Urinary bladder (tissue), 4 donors: ENCODE results near the gene CNNM4. TPM values are rescaled to one million over a fixed set of nuclear protein-coding genes. Genes with fewer than 3 reads are reported as not detected.

Source experiments
- DNase-seq: peaks from one replicate; pipeline ENCODE4 v3.0.0-alpha.2; 2015; ENCODE audit errors: extremely low spot score
- H3K27ac ChIP-seq: one replicate; pipeline ENCODE4 v1.5.1; 2013; ENCODE audit warnings: low read depth, mild to moderate bottlenecking, moderate library complexity
- H3K36me3 ChIP-seq: one replicate; pipeline ENCODE4 v1.6.1; 2013; ENCODE audit warnings: mild to moderate bottlenecking, moderate library complexity; ENCODE audit not compliant: insufficient read depth
- H3K4me1 ChIP-seq: one replicate; pipeline ENCODE4 v1.6.1; 2013; ENCODE audit warnings: mild to moderate bottlenecking, moderate library complexity; ENCODE audit not compliant: insufficient read depth
- H3K4me3 ChIP-seq: one replicate; pipeline ENCODE4 v1.5.1; 2013; ENCODE audit warnings: low read depth, low read length
- WGBS: extraction: QIAGEN DNeasy Blood & Tissue Kit; methylation state at CpG from one replicate; pipeline ENCODE4 v1.1.7; 2013; 5-methylcytosine and 5-hydroxymethylcytosine counted together
- polyA plus RNA-seq: library from polyadenylated mRNA; stranded (reverse); fragments of 200-250 nt; gene quantifications from one replicate; pipeline ENCODE4 v1.2.3, GENCODE V29; 2013
- total RNA-seq: library from RNA; depleted of rRNA; stranded (reverse); fragments of >200 nt; gene quantifications from one replicate; pipeline ENCODE4 v1.2.3, GENCODE V29; 2014
- donor health status: healthy with polysubstance abuse.
- donor health status: healthy.

Gene CNNM4
- total and polyA plus RNA-seq, 2 donors = 4.8 to 5.8 TPM

GRCh38 chr2:96739633-96740428 lies 20.9 kb upstream of the CNNM4 start, which contains the start of gene LMAN2L:
TSS of gene LMAN2L (minus strand) at chr2:96740064. CDS start at chr2:96740040, 24 bp downstream.
- Histone ChIP-seq H3K4me3 (peak within 1 kb of the TSS; percentile 77), H3K27ac (peak within 1 kb of the TSS; percentile 14), H3K4me1 (no peaks in the 10 kb centered on the region), H3K36me3 (no peaks in the 10 kb centered on the region)
- WGBS = under 1% methylated on average over 43 of the region's 43 CpGs
- DNase-seq = peak; percentile 97

DNA sequence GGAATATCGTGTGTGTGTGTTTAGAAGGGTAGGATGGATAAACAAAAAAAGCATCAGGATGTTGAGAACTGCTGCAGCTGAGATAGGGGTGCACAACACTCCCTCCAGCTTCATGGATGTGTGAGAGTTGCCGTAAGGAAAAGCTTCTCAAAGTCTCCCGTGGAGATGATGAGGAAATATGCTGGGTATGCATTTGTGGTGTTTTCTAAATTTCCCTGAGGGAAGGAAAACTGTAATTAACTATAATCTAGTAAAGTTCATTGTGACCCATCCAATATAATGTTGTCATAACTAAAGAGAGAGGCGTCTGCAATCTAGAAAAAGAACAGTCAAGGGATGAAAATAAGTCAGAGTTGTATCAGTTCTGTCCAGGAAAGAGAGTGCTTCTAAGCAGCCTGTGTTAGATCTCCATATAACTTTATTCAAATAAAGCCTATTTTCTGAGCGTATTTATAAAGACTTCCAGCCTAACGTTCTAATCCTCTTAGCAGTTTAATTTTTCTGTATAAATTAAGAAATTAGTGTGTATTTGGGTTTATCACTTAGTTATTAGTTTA lies 13.6 kb upstream of the CNNM4 start:
- Histone ChIP-seq H3K27ac (no peak overlapping the region), H3K36me3 (no peaks in the 10 kb centered on the region), H3K4me3 (no peak overlapping the region), H3K4me1 (no peaks in the 10 kb centered on the region)
- WGBS = 39% methylated on average over 6 of the region's 6 CpGs
- DNase-seq = no peak

DNA sequence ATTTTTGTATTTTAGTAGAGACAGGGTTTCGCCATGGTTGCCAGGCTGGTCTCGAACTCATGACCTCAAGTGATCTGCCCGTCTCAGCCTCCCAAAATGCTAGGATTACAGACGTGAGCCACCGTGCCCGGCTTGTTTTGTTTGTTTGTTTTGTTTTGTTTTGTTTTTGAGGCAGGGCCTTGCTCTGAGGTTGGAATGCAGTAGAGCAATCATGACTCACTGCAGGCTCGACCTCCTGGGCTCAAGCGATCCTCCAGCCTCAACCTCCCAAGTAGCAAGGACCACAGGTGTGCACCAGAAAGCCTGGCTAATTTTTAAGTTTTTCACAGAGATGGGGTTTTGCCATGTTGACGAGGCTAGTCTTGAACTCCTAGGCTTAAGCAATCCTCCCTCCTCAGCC lies 8.9 kb upstream of the CNNM4 start:
- no peak overlapping the region for H3K27ac ChIP-seq
- no peaks in the 10 kb centered on the region for H3K4me1 ChIP-seq
- DNase-seq = no peak
- H3K36me3 ChIP-seq = no peaks in the 10 kb centered on the region
- WGBS = 86% methylated on average over 9 of the region's 9 CpGs
- H3K4me3 ChIP-seq = no peak overlapping the region

DNA sequence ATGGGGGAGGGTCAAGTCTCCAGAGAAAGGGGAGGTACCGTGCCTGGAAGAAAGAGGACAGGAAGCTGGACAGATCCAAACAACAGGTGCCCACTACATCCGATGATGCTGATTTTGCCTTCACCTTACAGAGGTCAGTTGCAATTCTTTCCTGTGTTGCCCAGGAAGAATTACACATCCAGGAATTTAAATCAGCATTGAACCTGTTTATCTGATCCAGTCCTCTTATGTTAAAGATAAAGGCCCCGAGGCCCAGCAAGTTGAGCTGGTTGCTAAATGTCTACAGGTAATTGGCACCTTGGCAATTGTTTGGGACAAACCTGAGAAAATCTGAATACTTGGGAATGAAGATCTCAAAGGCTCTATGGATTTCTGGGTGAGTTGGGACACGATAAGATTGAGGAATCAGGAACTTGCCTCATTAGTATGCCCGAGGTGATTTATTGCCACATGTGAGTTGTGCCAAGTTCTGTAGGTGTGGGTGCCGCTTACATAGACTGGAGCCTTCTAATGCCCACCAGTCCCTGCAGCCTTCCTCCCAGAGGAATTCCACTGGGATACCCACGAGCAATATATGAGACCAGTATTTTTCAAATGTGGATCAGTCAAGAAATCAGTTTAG lies 6.9 kb upstream of the CNNM4 start:
- WGBS = 66% methylated on average over 7 of the region's 7 CpGs
- H3K36me3 ChIP-seq = no peaks in the 10 kb centered on the region
- no peak for DNase-seq

GRCh38 chr2:96754317-96754716 lies 6.4 kb upstream of the CNNM4 start:
- Histone ChIP-seq H3K4me1 (no peaks in the 10 kb centered on the region), H3K4me3 (no peak overlapping the region), H3K36me3 (no peaks in the 10 kb centered on the region), H3K27ac (no peak overlapping the region)
- DNase-seq = no peak

More for the DNA sequence above, 6.9 kb upstream of the CNNM4 start:
- Histone ChIP-seq H3K4me3 (no peak overlapping the region), H3K27ac (no peak overlapping the region), H3K4me1 (no peaks in the 10 kb centered on the region)

GRCh38 chr2:96756788-96757476 lies 3.8 kb upstream of the CNNM4 start:
- no peaks in the 10 kb centered on the region for H3K4me1 ChIP-seq
- H3K36me3 ChIP-seq = no peaks in the 10 kb centered on the region
- H3K27ac ChIP-seq = no peak overlapping the region
- 76% methylated on average over 5 of the region's 5 CpGs for WGBS
- no peak overlapping the region for H3K4me3 ChIP-seq
- DNase-seq = no peak

GRCh38 chr2:96757477-96757860 lies 3.2 kb upstream of the CNNM4 start:
- Histone ChIP-seq H3K4me1 (no peaks in the 10 kb centered on the region), H3K4me3 (no peak overlapping the region), H3K36me3 (no peaks in the 10 kb centered on the region), H3K27ac (no peak overlapping the region)
- WGBS = 90% methylated on average over 6 of the region's 6 CpGs
- no peak for DNase-seq

DNA sequence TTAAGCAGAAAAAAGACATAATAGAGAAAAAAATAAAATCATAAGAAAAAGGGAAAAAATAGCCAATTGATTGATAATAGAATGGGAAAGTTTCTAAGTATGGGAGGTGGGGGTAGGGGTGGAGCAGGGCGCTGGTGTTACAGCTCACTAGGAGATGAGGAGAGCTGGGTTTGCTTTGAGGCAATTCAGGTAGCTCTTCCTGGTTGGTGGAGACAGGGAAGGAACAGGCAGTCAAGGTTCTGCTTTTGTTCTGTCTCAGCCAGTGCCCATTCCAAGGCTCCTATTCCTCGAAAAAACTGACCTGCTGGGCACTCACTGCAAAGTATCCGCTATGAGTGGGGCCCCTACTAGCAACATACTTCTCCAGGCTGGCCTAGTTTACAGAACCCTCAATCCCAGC lies 1.7 kb upstream of the CNNM4 start:
- no peaks in the 10 kb centered on the region for H3K4me1 ChIP-seq
- H3K36me3 ChIP-seq = no peaks in the 10 kb centered on the region
- DNase-seq = no peak
- WGBS = 91% methylated on average over 3 of the region's 3 CpGs
- no peak overlapping the region for H3K4me3 ChIP-seq
- no peak overlapping the region for H3K27ac ChIP-seq

DNA sequence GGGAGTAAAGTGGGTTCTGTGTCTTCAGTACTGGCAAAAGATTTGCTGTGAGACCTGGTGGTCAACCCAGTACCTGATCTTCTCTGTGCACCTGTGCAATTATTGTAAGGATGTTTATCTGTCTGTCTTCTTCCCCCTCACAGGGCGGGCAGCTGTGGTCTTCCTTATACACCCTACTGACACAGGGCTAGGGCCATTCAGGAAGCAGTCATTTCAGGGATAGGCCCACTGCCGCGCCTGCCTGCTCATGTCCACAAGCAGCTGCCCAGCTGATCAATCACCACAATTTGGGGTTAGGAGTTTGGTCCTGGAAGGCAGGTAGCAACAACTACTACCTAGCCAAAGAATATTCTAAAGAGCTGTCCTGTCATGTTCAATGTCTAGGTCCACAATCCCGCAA lies 1.2 kb upstream of the CNNM4 start:
- H3K27ac ChIP-seq = no peak overlapping the region
- no peaks in the 10 kb centered on the region for H3K4me1 ChIP-seq
- no peaks in the 10 kb centered on the region for H3K36me3 ChIP-seq
- no peak overlapping the region for H3K4me3 ChIP-seq
- 93% methylated on average over 4 of the region's 4 CpGs for WGBS
- DNase-seq = no peak

GRCh38 chr2:96760986-96761832 lies 507 bp downstream of the CNNM4 start:
- Histone ChIP-seq H3K27ac (peak overlapping the region; percentile 63), H3K36me3 (no peaks in the 10 kb centered on the region), H3K4me3 (peak overlapping the region; percentile 55), H3K4me1 (no peaks in the 10 kb centered on the region)
- WGBS = 24% methylated on average over 59 of the region's 59 CpGs
- no peak for DNase-seq

GRCh38 chr2:96762529-96763311 lies 2.0 kb downstream of the CNNM4 start:
- no peak for DNase-seq
- Histone ChIP-seq H3K4me1 (no peaks in the 10 kb centered on the region), H3K4me3 (peak overlapping the region; percentile 24), H3K36me3 (no peaks in the 10 kb centered on the region), H3K27ac (no peak overlapping the region)
- 35% methylated on average over 15 of the region's 15 CpGs for WGBS

- Histone ChIP-seq H3K27ac (no peak overlapping the region), H3K4me1 (no peaks in the 10 kb centered on the region), H3K4me3 (peak overlapping the region; percentile 24), H3K36me3 (no peaks in the 10 kb centered on the region)
- DNase-seq = no peak
- 22% methylated on average over 7 of the region's 7 CpGs for WGBS
These were observed 3.0 kb downstream of the CNNM4 start for GRCh38 chr2:96763511-96764252.
